ENCODE data around the gene FAM117B. TPM values are rescaled to one million over a fixed set of nuclear protein-coding genes. Genes with fewer than 3 reads are reported as not detected.

The FAM117B gene
- total RNA-seq, 2 donors from 2014 or later = 32.1 to 34.0 TPM

DNA sequence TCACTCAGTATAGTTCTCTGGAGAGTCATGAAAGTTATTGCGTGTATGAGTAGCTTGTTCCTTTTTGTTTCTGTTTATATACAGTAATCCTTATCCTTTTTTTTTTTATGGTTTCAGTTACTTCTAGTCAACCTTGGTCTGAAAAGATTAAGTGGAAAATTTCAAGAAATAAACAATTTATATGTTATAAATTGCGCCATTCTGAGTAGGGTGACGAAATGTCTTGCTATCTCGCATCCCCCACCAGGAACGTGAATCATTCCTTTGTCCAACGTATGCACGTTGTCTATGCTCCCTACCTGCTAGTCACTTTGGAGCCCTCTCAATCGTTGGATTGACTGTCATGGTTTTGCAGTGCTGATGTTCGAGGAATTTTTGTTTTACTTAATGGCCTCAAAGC is 60.4 kb downstream of the FAM117B start:
- no peak overlapping the region for H3K27ac Mint-ChIP-seq
- WGBS, 2 experiments (ENCODE audit: insufficient coverage in 1 of 2, insufficient read length in 1 of 2) = 94 to 95% methylated on average over 6 to 8 of the region's 9 CpGs

GRCh38 chr2:202700075-202700901 is 65.5 kb downstream of the FAM117B start:
- no peak overlapping the region for H3K4me3 Mint-ChIP-seq
- no peaks in the 10 kb centered on the region for H3K27me3 Mint-ChIP-seq (ENCODE audit: insufficient read depth)
- H3K4me1 Mint-ChIP-seq = no peaks in the 10 kb centered on the region
- H3K9me3 ChIP-seq (ENCODE audit: control insufficient read depth, low read length) = peaks cover 16% of the 10 kb centered on the region
- DNase-seq = no peak
- H3K4me3 ChIP-seq (ENCODE audit: low read length) = no peak overlapping the region
- no peaks in the 10 kb centered on the region for H3K4me1 ChIP-seq (ENCODE audit: control insufficient read depth, insufficient read depth, low read length)
- no peak overlapping the region for H3K27ac Mint-ChIP-seq
- H3K36me3 ChIP-seq (ENCODE audit: control insufficient read depth, insufficient read depth, low read length) = peaks cover 34% of the 10 kb centered on the region
- TF ChIP-seq, protein P1, sequence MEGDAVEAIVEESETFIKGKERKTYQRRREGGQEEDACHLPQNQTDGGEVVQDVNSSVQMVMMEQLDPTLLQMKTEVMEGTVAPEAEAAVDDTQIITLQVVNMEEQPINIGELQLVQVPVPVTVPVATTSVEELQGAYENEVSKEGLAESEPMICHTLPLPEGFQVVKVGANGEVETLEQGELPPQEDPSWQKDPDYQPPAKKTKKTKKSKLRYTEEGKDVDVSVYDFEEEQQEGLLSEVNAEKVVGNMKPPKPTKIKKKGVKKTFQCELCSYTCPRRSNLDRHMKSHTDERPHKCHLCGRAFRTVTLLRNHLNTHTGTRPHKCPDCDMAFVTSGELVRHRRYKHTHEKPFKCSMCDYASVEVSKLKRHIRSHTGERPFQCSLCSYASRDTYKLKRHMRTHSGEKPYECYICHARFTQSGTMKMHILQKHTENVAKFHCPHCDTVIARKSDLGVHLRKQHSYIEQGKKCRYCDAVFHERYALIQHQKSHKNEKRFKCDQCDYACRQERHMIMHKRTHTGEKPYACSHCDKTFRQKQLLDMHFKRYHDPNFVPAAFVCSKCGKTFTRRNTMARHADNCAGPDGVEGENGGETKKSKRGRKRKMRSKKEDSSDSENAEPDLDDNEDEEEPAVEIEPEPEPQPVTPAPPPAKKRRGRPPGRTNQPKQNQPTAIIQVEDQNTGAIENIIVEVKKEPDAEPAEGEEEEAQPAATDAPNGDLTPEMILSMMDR (conservative IDR thresholded peaks at IDR 0.05) = no peak
- H3K9ac ChIP-seq (ENCODE audit: extremely low read depth, low read length, poor library complexity, severe bottlenecking) = no peak overlapping the region
- 93% methylated on average over 4 of the region's 4 CpGs for WGBS, 2 experiments (ENCODE audit: insufficient coverage in 1 of 2, insufficient read length in 1 of 2)
- H3K27ac ChIP-seq (ENCODE audit: low read depth, low read length) = no peak overlapping the region
- H3K36me3 Mint-ChIP-seq (ENCODE audit: low read depth) = peaks cover 52% of the 10 kb centered on the region
- no peaks in the 10 kb centered on the region for H3K27me3 ChIP-seq (ENCODE audit: control insufficient read depth, insufficient read depth, low read length, poor library complexity, severe bottlenecking)
- peaks cover 9% of the 10 kb centered on the region for H3K9me3 Mint-ChIP-seq

More for the DNA sequence above, 60.4 kb downstream of the FAM117B start:
- no peak overlapping the region for H3K4me3 Mint-ChIP-seq
- no peak overlapping the region for H3K9ac ChIP-seq (ENCODE audit: extremely low read depth, low read length, poor library complexity, severe bottlenecking)
- TF ChIP-seq, protein P1 (conservative IDR thresholded peaks at IDR 0.05) = no peak
- peaks cover 31% of the 10 kb centered on the region for H3K36me3 Mint-ChIP-seq (ENCODE audit: low read depth)
- H3K4me1 Mint-ChIP-seq = no peaks in the 10 kb centered on the region
- H3K27me3 ChIP-seq (ENCODE audit: control insufficient read depth, insufficient read depth, low read length, poor library complexity, severe bottlenecking) = no peaks in the 10 kb centered on the region
- H3K4me3 ChIP-seq (ENCODE audit: low read length) = no peak overlapping the region
- H3K27me3 Mint-ChIP-seq (ENCODE audit: insufficient read depth) = no peaks in the 10 kb centered on the region
- DNase-seq = no peak
- H3K27ac ChIP-seq (ENCODE audit: low read depth, low read length) = no peak overlapping the region
- no peaks in the 10 kb centered on the region for H3K9me3 ChIP-seq (ENCODE audit: control insufficient read depth, low read length)
- peaks cover 34% of the 10 kb centered on the region for H3K36me3 ChIP-seq (ENCODE audit: control insufficient read depth, insufficient read depth, low read length)
- no peaks in the 10 kb centered on the region for H3K9me3 Mint-ChIP-seq
- no peaks in the 10 kb centered on the region for H3K4me1 ChIP-seq (ENCODE audit: control insufficient read depth, insufficient read depth, low read length)

DNA sequence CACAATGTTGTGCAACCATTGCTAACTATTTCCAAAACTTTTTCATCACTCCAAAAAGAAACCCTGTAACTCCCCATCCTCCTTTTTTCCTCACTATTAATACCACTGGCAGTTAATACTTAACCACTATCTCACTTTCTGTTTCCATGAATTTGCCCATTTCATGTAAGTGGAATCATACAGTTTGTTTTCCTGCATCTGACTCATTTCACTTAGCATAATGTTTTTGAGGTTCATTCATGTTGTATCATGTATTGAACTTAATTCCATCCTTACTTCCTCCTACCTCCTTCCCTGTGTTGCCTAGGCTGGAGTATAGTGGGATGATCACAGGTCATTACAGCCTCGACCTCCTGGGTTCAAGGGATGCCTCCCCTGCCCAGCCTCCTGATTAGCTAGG is 68.3 kb downstream of the FAM117B start:
- Histone ChIP-seq H3K27me3 (ENCODE audit: control insufficient read depth, insufficient read depth, low read length, poor library complexity, severe bottlenecking) (no peaks in the 10 kb centered on the region), H3K9ac (ENCODE audit: extremely low read depth, low read length, poor library complexity, severe bottlenecking) (no peak overlapping the region), H3K27ac (ENCODE audit: low read depth, low read length) (no peak overlapping the region), H3K9me3 (ENCODE audit: control insufficient read depth, low read length) (peaks cover 16% of the 10 kb centered on the region), H3K4me1 (ENCODE audit: control insufficient read depth, insufficient read depth, low read length) (no peaks in the 10 kb centered on the region), H3K4me3 (ENCODE audit: low read length) (no peak overlapping the region), H3K36me3 (ENCODE audit: control insufficient read depth, insufficient read depth, low read length) (peaks cover 12% of the 10 kb centered on the region)
- Mint-ChIP-seq H3K9me3 (peaks cover 11% of the 10 kb centered on the region), H3K36me3 (ENCODE audit: low read depth) (peaks cover 44% of the 10 kb centered on the region), H3K4me3 (no peak overlapping the region), H3K27ac (no peak overlapping the region), H3K27me3 (ENCODE audit: insufficient read depth) (no peaks in the 10 kb centered on the region), H3K4me1 (no peaks in the 10 kb centered on the region)
- 94% methylated on average over 1 of the region's 1 CpG; no CpG with 5 or more reads in 1 of the 2 experiments for WGBS, 2 experiments (ENCODE audit: insufficient coverage in 1 of 2, insufficient read length in 1 of 2)
- no peak for DNase-seq
- TF ChIP-seq, protein P1 (conservative IDR thresholded peaks at IDR 0.05) = no peak
